Astrocyte of the spinal cord (primary cell): Measurements from ENCODE around the gene NCKAP5.

Experiments used
- DNase-seq: peaks from one replicate; pipeline ENCODE4 v3.0.0; 2011; ENCODE audit warnings: low read depth, low spot score
- H3K4me3 ChIP-seq: 2 replicates; pipeline ENCODE4 v1.5.1; 2011; ENCODE audit warnings: low read depth, mild to moderate bottlenecking, low read length, moderate library complexity
- CTCF ChIP-seq: IDR thresholded peaks from 2 replicates; pipeline ENCODE4 v1.5.1; 2012; ENCODE audit warnings: low read depth, mild to moderate bottlenecking, low read length, inconsistent platforms
- in situ Hi-C: cut with HindIII; loops from 2 replicates; pipeline ENCODE4 v1.10.0; 2017; ENCODE audit warnings: low sequenced_read_pairs

NCKAP5 gene

GRCh38 chr2:133232556-133232955 lies 335.7 kb downstream of the NCKAP5 start:
- no peak for TF ChIP-seq CTCF
- DNase-seq, result no peak
- in situ Hi-C loops, result no loop called here
- no peak overlapping the region for H3K4me3 ChIP-seq

GRCh38 chr2:133231264-133231663 lies 337.0 kb downstream of the NCKAP5 start:
- TF ChIP-seq CTCF, result no peak
- no peak overlapping the region for H3K4me3 ChIP-seq
- in situ Hi-C loops, result no loop called here
- no peak for DNase-seq

- in situ Hi-C loops, result no loop called here
- no peak for TF ChIP-seq CTCF
- H3K4me3 ChIP-seq, result no peak overlapping the region
- no peak for DNase-seq
These were observed 338.3 kb downstream of the NCKAP5 start for GRCh38 chr2:133229974-133230373.

- DNase-seq, result no peak
- in situ Hi-C loops, result no loop called here
These were observed 345.0 kb downstream of the NCKAP5 start for GRCh38 chr2:133223226-133223625.

DNA sequence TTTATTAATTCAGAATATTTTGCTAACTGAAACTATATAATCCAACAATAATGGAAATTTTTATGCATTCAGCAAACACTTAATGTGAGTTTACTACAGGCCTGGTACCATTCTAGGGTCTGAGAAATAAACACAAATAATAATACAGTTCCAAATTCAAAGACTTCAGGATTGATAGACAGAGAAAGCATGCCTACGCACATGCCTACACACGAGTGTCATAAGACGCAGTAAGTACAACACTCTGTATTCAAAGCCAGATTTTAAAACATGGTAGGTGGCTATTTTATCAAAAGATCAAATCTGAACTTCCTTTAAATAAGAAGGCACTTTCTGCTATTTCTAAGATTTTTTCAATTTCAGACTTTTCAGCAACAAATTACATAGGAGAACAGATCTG lies 346.9 kb downstream of the NCKAP5 start:
- in situ Hi-C loops, result no loop called here
- TF ChIP-seq CTCF, result no peak

More at GRCh38 chr2:133223226-133223625, 345.0 kb downstream of the NCKAP5 start:
- H3K4me3 ChIP-seq, result no peak overlapping the region
- TF ChIP-seq CTCF, result no peak

GRCh38 chr2:133218204-133218603 lies 350.1 kb downstream of the NCKAP5 start:
- TF ChIP-seq CTCF, result no peak
- H3K4me3 ChIP-seq, result no peak overlapping the region
- in situ Hi-C loops, result no loop called here
- DNase-seq, result no peak

More for the DNA sequence above, 346.9 kb downstream of the NCKAP5 start:
- H3K4me3 ChIP-seq, result no peak overlapping the region
- DNase-seq, result no peak

DNA sequence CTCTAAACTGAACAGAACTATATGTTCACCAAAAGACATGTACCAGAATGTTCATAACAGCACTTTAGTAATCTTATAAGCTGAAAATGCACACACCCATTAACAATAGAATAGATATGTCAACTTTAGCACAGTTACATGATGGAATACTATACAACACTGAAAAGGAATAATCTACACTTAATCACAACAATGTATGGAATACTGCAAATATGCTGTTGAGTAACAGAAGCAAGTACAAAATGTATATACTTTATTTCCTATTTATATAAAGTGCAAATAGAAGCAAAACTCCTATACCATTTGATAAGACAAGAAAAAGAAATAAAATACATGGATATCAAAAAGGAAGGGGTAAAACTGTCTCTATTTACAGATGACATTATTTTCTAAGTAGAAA lies 352.8 kb downstream of the NCKAP5 start:
- no peak for DNase-seq
- no peak overlapping the region for H3K4me3 ChIP-seq
- in situ Hi-C loops, result no loop called here
- no peak for TF ChIP-seq CTCF
